GM18867 (cell line): ENCODE results near the gene RAD9A.

Source experiments
- ATAC-seq: cut with Tn5 transposase; IDR thresholded peaks from one replicate; pipeline ENCODE4 v1.9.1; 2021; ENCODE audit warnings: mild to moderate bottlenecking, moderate library complexity; ENCODE audit not compliant: unreplicated experiment

RAD9A gene

DNA sequence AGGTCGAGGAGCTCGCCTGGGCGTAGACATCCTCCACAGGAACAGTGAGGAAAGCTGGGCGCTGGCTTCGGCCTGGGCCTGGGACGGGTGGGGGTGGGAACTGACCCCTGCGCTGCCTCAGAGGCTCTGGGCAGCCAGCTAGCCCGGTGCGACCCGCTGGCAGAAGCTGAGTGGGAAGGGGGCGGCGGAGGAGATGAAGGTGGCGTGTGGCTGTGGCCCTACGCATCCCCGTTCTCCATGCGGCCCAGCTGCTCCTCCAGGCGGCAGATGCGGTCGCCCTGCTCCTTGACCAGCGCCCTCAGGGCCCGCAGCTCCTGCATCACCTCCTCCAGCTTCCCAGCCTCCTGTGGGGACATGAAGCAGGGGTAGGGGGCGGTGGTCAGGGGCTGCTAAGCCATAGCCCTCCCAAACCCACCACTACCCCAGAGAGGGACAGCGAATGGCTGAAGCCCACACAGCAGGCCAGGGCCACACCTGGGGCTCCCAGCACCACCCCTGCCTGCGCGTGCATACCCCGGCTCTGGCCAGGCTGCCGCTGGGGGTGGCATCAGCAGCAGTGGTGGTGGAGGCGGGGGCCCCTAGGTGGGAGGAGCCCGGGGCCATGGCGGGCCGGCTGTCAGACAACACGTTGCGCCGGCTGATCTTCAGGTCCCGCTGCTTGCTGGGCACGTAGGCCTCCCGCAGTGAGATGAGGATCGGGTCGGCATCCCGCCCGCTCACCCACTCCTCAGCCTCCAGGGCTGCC is 46.5 kb downstream of the RAD9A start:
- ATAC-seq: no peak

DNA sequence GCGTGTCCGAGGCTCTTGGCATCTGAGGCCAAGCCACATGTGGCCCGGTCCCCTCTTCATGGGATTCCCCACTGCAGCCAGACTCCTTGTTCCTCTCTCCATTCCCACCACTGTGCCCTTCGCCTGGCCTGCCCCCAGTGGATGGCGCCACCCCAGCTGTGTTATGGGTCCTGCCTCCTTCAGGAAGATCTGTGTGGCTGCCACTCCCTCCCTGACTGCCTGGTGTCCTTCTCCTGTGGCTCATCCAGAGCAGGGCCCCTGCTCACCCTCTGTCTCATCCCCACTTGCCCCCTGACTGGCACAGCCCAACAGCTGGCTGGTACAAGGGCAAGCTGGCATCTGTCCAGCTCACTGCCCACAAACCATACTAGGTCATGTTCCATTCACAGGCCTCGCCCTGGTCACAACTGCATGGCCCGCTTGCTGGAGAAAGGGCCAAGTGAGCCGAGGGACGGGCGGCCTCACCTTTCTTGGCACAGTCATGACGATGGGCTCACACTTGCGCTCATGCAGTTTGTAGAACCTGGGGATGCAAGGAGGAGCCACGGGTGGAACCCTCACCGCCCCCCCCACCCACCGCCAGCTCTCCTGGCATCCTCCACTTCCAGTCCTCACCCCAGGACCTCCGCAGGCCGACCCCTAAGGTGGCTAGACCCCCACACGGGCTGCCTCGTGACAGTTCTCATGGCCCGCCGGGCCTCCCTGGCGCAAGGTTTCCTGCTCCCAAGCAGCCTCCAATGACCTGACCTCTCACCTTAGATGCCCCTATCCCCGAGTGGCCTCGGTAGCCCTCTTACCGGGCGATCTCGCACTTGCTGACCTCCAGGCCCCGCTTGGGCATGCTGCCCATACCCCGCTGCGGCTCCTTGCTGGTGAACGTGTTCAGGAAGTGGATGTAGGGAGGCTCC is 47.8 kb downstream of the RAD9A start:
- no peak for ATAC-seq

- no peak for ATAC-seq
These were observed 48.7 kb downstream of the RAD9A start for GRCh38 chr11:67440229-67441097.

DNA sequence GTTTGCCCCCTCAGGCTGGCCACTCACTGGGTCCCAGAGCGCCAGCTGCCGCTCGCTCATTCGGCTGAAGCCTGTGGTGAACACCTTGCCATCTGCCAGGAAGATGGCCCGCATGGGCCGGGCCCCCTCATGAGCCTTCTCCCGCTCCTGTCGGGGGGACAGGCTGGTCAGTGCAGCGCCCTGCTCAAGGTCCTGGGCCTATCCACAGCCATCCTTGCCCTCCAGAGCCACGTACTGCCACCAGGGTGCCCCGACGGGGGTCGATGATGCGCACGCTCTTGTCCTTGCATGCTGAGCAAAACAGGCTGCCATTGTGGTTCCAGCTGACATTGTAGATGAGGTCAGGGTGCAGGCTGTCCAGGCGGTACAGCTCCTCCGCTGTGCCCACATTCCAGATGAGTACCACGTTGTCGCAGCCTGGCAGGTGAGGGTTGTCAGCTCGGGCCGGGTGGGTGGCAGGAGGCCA is 49.3 kb downstream of the RAD9A start:
- no peak for ATAC-seq

- ATAC-seq: no peak
These were observed 50.1 kb downstream of the RAD9A start for GRCh38 chr11:67441731-67442351.

DNA sequence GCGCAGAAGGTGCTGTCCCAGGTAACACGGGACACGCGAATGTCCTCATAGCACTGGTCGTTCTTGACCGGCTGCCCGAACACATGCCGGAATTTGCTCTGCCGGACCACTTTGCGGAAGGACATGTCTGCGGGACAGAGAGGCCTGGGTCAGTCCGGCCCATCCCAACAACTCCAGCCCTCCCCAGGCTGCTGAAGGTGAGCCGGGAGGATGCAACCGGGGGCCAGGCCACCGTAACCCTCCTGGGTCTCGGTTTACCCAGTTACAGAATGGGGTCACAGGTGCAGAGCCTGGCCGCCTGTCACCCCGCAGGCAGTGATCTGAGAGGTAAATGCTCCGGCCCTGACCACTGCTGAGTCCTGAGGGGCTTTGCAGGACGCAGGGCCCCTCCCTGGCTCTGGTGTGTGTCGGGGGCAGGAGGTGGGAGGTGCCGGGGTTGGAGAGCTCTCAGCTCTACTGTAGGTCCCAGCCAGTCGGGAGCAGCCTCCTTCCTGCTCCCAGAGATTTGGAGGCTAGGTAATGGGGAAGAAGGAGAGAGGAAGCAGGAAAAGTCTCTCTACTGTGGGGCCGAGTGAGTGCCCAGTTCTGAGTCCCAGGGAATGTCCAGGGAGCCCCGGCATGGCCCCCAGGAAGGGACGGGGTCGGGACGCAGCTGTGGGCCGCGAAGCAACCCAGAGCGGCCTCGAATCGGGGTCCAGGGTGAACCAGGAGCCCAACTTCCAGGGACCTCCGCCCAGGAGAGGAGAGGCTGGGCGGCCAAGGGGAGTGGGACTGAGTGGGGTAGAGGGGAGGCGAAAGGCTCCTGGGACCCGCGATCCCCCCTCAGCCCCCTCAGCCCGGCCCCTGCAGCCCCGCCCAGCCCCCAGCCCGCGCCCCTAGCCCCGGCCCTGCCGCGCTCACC is 51.0 kb downstream of the RAD9A start:
- ATAC-seq: peak; percentile 3

- no peak for ATAC-seq
These were observed 53.7 kb downstream of the RAD9A start for GRCh38 chr11:67445515-67445914.
